GM12801 (cell line): Measurements from ENCODE around the gene FLNC.

Experiments used
- CTCF ChIP-seq: IDR thresholded peaks from one replicate; pipeline ENCODE4 v1.5.1; 2011; ENCODE audit warnings: control low read depth; ENCODE audit not compliant: insufficient read length; ENCODE audit errors: extremely low read depth

Gene FLNC

GRCh38 chr7:128848289-128849155 lies 18.3 kb downstream of the FLNC start:
- TF ChIP-seq CTCF, result no peak

DNA sequence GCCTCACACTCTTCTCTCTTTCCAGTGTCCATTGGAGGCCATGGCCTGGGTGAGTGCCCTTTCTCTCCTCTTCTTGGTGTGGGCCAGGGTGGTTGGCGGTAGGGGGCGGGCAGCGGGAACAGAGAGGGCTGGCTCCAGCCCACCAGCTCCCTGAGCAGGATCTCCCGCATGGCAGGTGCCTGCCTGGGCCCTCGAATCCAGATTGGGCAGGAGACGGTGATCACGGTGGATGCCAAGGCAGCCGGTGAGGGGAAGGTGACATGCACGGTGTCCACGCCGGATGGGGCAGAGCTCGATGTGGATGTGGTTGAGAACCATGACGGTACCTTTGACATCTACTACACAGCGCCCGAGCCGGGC lies 18.9 kb downstream of the FLNC start:
- TF ChIP-seq CTCF, result no peak

DNA sequence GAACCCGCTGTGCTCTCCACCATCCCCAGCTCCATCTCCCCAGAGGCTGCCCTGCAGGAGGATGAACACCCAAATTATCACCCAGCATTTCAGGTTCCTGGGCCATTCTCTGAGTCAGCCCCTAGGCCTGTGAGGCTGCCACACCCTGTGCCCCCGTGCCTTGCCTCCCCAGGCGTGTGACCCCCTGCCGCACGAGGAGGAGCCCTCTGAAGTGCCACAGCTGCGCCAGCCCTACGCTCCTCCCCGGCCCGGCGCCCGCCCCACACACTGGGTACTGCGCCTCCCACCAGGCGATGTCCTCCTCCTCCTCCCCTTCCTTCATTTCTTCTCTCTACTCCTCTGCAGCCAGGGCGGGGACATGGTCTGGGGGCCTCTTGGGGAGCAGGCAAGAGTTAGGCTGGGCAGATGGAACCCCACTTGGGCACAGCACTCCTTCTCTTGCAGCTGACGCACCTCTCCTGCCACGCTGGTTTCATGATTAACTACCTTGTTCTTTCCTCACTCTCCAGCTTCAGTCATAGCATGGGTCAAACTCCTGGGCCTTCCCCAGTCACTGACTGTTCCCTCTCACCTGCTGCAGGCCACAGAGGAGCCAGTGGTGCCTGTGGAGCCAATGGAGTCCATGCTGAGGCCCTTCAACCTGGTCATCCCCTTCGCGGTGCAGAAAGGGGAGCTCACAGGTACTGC lies 19.7 kb downstream of the FLNC start:
- TF ChIP-seq CTCF, result no peak

GRCh38 chr7:128852537-128853254 lies 22.5 kb downstream of the FLNC start:
- TF ChIP-seq CTCF, result no peak

DNA sequence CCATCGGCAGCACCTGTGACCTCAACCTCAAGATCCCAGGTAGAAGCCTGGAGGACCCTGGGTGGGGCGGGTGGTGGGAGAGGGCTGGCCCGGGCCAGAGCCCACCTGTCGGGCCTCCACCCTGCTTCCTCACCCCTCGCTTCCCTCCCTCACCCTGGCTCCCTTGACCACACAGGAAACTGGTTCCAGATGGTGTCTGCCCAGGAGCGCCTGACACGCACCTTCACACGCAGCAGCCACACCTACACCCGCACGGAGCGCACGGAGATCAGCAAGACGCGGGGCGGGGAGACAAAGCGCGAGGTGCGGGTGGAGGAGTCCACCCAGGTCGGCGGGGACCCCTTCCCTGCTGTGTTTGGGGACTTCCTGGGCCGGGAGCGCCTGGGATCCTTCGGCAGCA lies 23.6 kb downstream of the FLNC start:
- TF ChIP-seq CTCF, result no peak

DNA sequence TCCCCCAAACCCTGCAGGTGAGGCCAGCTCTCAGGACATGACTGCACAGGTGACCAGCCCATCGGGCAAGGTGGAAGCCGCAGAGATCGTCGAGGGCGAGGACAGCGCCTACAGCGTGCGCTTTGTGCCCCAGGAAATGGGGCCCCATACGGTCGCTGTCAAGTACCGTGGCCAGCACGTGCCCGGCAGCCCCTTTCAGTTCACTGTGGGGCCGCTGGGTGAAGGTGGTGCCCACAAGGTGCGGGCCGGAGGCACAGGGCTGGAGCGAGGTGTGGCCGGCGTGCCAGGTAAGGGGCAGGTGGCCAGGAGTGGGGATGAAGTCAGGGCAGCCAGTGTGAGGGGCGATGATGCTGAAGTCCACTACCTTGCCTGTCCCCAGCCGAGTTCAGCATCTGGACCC lies 24.2 kb downstream of the FLNC start:
- TF ChIP-seq CTCF, result no peak

GRCh38 chr7:128855559-128855958 lies 25.4 kb downstream of the FLNC start:
- no peak for TF ChIP-seq CTCF
